Sigmoid colon (tissue), 7 donors: ENCODE data around the gene DAPL1. TPM values are rescaled to one million over a fixed set of nuclear protein-coding genes. Genes with fewer than 3 reads are reported as not detected.

Experiments used
- DNase-seq: peaks from one replicate; pipeline ENCODE4 v3.0.0-alpha.2; 2019
- H3K27ac ChIP-seq, 4 donors: fragments of 200-600 bp; sonication (generic); one replicate each; pipeline ENCODE4 v1.5.1; 2016 to 2019; ENCODE audit warnings: mild to moderate bottlenecking in 1 of 4
- H3K27me3 ChIP-seq, 3 donors: fragments of 200-600 bp; sonication (generic); one replicate each; pipeline ENCODE4 v1.5.1; 2019; ENCODE audit warnings: mild to moderate bottlenecking in 1 of 3
- H3K36me3 ChIP-seq, 4 donors: fragments of 200-600 bp; sonication (generic); one replicate each; pipeline ENCODE4 v1.5.1; 2016 to 2019
- H3K4me1 ChIP-seq, 4 donors: fragments of 200-600 bp; sonication (generic); one replicate each; pipeline ENCODE4 v1.5.1; 2017 to 2019
- H3K4me3 ChIP-seq, 4 donors: fragments of 200-600 bp; sonication (generic); one replicate each; pipeline ENCODE4 v1.5.1; 2017 to 2019; ENCODE audit warnings: mild to moderate bottlenecking in 2 of 4, moderate library complexity in 1 of 4
- H3K9me3 ChIP-seq, 4 donors: fragments of 200-600 bp in 3 of 4; sonication (generic) in 3 of 4; one replicate each; pipeline versions ENCODE4 v1.5.1 to v1.6.1; 2013 to 2019
- EP300 ChIP-seq, 4 donors: sonication (generic); formaldehyde crosslinking; IDR thresholded peaks; one replicate each; pipeline ENCODE4 v1.6.1; 2017; ENCODE audit warnings: antibody characterized with exemption in 4 of 4
- POLR2A ChIP-seq, 2 donors: fragments of 450-650 bp; IDR thresholded peaks; one replicate each; pipeline ENCODE4 v1.6.1; 2016; ENCODE audit warnings: antibody characterized with exemption in 2 of 2, mild to moderate bottlenecking in 2 of 2, moderate library complexity in 2 of 2
- POLR2AphosphoS5 ChIP-seq, 4 donors: sonication (generic); formaldehyde crosslinking; IDR thresholded peaks; one replicate each; pipeline ENCODE4 v1.6.1; 2017; ENCODE audit warnings: antibody characterized with exemption in 4 of 4
- WGBS, 2 donors: extraction: QIAGEN DNeasy Blood & Tissue Kit; methylation state at CpG; one replicate each; pipeline ENCODE4 v1.1.7; 2013; 5-methylcytosine and 5-hydroxymethylcytosine counted together
- intact Hi-C: fragments of 100-400 bp; cut with DNase I; formaldehyde crosslinking; loops from one replicate; pipeline ENCODE4 v1.15.1; 2023
- polyA plus RNA-seq, 3 donors: library from polyadenylated mRNA; stranded (reverse); fragments of 200-250 nt; gene quantifications; one replicate each; pipeline ENCODE4 v1.2.3, GENCODE V29; 2013
- total RNA-seq, 4 donors: library from RNA; depleted of rRNA; stranded (reverse); fragments of >200 nt; gene quantifications; one replicate each; pipeline ENCODE4 v1.1.0, GENCODE V29; 2016
- TF ChIP-seq, protein P1 (sequence below), 4 experiments: fragments of 450-650 bp in 3 of 4; fragments of 200-600 bp in 1 of 4; IDR thresholded peaks; one replicate each; pipeline ENCODE4 v1.5.1; 2016 to 2019; ENCODE audit warnings: antibody characterized with exemption in 4 of 4, mild to moderate bottlenecking in 3 of 4, moderate library complexity in 2 of 4
- donor health status: healthy with polysubstance abuse.
- donor health status: Bipolar disorder and iron deficiency.
- donor health status: healthy.

Gene DAPL1
- total and polyA plus RNA-seq, 7 donors: 1.2 to 6.0 (median 4.1) TPM; not detected in 2

DNA sequence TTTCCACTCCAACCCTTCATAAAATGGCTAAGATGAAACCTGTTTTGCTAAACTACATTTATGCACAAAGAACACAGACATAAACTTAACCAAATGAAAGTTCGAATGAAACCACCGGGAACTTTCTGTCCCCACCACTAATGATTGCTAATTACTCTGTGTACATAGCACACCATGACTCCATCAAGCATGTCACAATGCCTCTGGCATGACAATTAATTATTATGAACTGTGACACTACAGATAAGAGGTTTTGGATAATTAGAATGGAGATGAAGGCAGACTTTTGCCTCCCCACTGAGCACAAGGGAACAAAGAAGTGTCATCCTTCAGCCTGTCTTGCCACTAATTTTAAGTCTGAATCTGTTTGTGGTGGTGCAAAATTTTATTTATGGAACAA is 1.5 kb downstream of the DAPL1 start:
- Histone ChIP-seq H3K9me3 (no peaks in the 10 kb centered on the region), H3K4me1 (no peaks in the 10 kb centered on the region), H3K36me3 (no peaks in the 10 kb centered on the region), H3K27me3 (no peaks in the 10 kb centered on the region), H3K4me3 (no peak overlapping the region), H3K27ac (no peak overlapping the region)
- TF ChIP-seq EP300 (IDR thresholded peaks at IDR 0.05) (no peak), POLR2AphosphoS5 (IDR thresholded peaks at IDR 0.05) (no peak), POLR2A (IDR thresholded peaks at IDR 0.05) (no peak)
- TF ChIP-seq, protein P1, sequence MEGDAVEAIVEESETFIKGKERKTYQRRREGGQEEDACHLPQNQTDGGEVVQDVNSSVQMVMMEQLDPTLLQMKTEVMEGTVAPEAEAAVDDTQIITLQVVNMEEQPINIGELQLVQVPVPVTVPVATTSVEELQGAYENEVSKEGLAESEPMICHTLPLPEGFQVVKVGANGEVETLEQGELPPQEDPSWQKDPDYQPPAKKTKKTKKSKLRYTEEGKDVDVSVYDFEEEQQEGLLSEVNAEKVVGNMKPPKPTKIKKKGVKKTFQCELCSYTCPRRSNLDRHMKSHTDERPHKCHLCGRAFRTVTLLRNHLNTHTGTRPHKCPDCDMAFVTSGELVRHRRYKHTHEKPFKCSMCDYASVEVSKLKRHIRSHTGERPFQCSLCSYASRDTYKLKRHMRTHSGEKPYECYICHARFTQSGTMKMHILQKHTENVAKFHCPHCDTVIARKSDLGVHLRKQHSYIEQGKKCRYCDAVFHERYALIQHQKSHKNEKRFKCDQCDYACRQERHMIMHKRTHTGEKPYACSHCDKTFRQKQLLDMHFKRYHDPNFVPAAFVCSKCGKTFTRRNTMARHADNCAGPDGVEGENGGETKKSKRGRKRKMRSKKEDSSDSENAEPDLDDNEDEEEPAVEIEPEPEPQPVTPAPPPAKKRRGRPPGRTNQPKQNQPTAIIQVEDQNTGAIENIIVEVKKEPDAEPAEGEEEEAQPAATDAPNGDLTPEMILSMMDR (IDR thresholded peaks at IDR 0.05): no peak
- DNase-seq: no peak
- intact Hi-C loops: no loop called here
- 93% methylated on average over 2 of the region's 2 CpGs for WGBS, 2 donors

DNA sequence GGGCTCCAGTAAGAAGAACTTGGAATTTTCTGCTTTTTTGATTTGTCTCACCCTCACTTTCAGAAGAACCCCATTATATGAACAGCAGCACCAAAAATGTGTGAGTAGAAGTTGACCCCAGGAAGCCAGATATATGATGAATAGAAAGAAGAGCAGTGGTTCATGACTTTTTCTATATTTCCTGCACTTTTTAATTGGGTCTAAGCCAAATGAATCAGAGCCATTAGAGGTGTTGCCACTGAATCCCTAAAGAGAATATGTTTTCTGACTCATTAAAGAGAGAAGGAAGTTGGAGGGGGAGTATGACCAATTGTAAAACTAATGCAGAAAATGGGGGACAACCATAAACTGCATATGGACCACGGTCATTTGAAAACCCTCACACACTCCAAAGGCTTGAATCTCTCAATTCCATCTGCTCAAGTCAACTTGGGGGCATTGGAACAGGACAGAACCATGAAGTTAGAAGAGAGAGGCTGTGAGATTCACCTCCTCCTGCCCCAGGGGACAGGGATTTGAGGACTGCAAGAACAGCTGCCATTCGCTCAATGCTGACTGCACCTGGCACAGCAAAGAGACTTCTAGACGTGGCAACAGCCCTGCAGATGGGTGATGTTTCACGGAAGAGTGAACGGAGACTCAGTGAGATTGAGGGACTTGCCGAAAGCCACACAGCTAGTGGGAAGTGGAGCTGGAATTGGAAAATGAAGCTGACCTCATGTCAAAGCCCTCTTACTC is 3.0 kb downstream of the DAPL1 start:
- H3K4me1 ChIP-seq: no peaks in the 10 kb centered on the region
- H3K36me3 ChIP-seq: no peaks in the 10 kb centered on the region
- H3K9me3 ChIP-seq: no peaks in the 10 kb centered on the region
- WGBS, 2 donors: 83 to 85% methylated on average over 6 of the region's 6 CpGs
- H3K4me3 ChIP-seq: no peak overlapping the region
- DNase-seq: no peak
- no peaks in the 10 kb centered on the region for H3K27me3 ChIP-seq
- TF ChIP-seq POLR2A (IDR thresholded peaks at IDR 0.05) (no peak), POLR2AphosphoS5 (IDR thresholded peaks at IDR 0.05) (no peak), EP300 (IDR thresholded peaks at IDR 0.05) (no peak)
- TF ChIP-seq, protein P1 (IDR thresholded peaks at IDR 0.05): no peak
- intact Hi-C loops: no loop called here
- no peak overlapping the region for H3K27ac ChIP-seq

DNA sequence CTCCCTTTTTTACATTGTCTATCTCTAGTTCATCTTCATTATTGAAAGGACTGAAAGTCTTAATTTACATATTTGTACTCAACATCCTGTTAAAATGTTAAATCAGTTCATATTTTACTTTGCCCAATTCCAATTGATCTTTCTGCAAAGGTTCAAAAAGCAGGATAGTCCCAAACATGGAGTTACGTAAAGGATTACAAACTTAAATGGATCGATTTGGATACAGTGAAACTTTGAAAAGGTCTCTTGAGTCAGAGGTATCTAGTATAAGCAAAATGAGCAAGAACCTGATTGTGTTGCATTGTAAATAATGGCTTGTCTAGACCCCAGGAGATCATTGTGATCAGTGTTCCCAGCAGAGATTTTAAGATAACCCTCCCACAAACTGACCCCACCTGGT is 4.1 kb downstream of the DAPL1 start:
- Histone ChIP-seq H3K36me3 (no peaks in the 10 kb centered on the region), H3K27ac (no peak overlapping the region), H3K4me3 (no peak overlapping the region), H3K9me3 (no peaks in the 10 kb centered on the region), H3K4me1 (no peaks in the 10 kb centered on the region), H3K27me3 (no peaks in the 10 kb centered on the region)
- intact Hi-C loops: no loop called here
- TF ChIP-seq EP300 (IDR thresholded peaks at IDR 0.05): no peak
- no peak for TF ChIP-seq POLR2AphosphoS5 (IDR thresholded peaks at IDR 0.05)
- TF ChIP-seq POLR2A (IDR thresholded peaks at IDR 0.05): no peak
- TF ChIP-seq, protein P1 (IDR thresholded peaks at IDR 0.05): no peak
- 94 to 96% methylated on average over 2 of the region's 2 CpGs for WGBS, 2 donors
- DNase-seq: no peak

DNA sequence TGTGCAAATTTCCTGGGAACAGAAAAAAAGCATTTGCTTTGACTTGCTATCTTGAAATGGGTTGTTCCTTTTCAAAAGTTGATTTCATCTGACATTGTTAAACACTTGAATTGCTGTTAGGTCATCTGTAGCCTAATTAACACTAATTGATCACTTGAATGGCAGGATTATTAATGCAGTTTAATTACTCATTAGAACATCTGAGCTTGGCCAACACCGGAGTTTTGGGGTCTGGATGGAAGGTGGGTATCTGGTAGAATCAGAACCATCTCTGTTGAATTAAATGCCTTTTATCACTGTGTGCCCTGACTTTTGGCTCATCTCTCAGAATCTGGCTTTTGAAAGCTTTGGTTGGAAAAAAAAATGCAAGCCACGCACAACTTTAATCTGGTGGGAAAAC is 8.4 kb downstream of the DAPL1 start:
- Histone ChIP-seq H3K9me3 (no peaks in the 10 kb centered on the region), H3K4me1 (no peaks in the 10 kb centered on the region), H3K4me3 (no peak overlapping the region), H3K36me3 (no peaks in the 10 kb centered on the region), H3K27ac (no peak overlapping the region), H3K27me3 (no peaks in the 10 kb centered on the region)
- TF ChIP-seq, protein P1 (IDR thresholded peaks at IDR 0.05): no peak
- TF ChIP-seq EP300 (IDR thresholded peaks at IDR 0.05) (no peak), POLR2AphosphoS5 (IDR thresholded peaks at IDR 0.05) (no peak), POLR2A (IDR thresholded peaks at IDR 0.05) (no peak)
- DNase-seq: no peak
- WGBS, 2 donors: 71 to 92% methylated on average over 2 of the region's 2 CpGs
- intact Hi-C loops: no loop called here

DNA sequence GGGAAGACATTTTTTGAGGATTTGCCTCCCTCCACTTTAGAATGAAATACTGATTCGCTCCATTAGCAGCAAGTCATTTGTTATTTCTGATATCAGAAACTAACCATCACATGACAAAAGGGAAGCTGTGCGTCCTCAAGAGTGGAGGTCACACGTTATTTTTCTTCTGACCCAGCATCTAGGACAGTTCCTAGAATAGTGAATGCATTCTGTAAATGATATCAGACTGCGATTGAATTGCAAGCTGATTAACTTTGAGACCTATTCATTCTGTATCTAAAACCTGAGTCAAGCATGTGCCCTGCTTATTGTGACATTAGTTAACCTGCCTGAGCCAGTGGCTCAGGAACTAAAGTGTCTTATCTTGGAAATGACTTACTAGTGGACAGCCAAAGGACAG is 10.1 kb downstream of the DAPL1 start:
- Histone ChIP-seq H3K4me3 (no peak overlapping the region), H3K27me3 (no peaks in the 10 kb centered on the region), H3K9me3 (no peaks in the 10 kb centered on the region), H3K27ac (no peak overlapping the region), H3K36me3 (no peaks in the 10 kb centered on the region), H3K4me1 (no peaks in the 10 kb centered on the region)
- intact Hi-C loops: no loop called here
- no peak for DNase-seq
- TF ChIP-seq POLR2AphosphoS5 (IDR thresholded peaks at IDR 0.05) (no peak), EP300 (IDR thresholded peaks at IDR 0.05) (no peak), POLR2A (IDR thresholded peaks at IDR 0.05) (no peak)
- TF ChIP-seq, protein P1 (IDR thresholded peaks at IDR 0.05): no peak
- 87 to 90% methylated on average over 4 of the region's 4 CpGs for WGBS, 2 donors
